AG04449 (cell line): Measurements from ENCODE around the gene STAG1.
"Not testable (repeated sequence)": the region's sequence is repeated elsewhere in the genome, so short reads cannot be mapped to it uniquely, and the experiment has no call there.

Experiments
- CTCF ChIA-PET: fragments of 350-600 bp; formaldehyde crosslinking; extraction: SDS; loops from one replicate; lab custom pipeline; 2021; ENCODE audit warnings: antibody characterized with exemption; lab: Yijun Ruan, JAX
- POLR2A ChIA-PET: fragments of 400-600, 350-600 bp; formaldehyde crosslinking; extraction: SDS; loops from one replicate; lab custom pipeline; 2020; ENCODE audit warnings: antibody characterized with exemption, inconsistent platforms; lab: Yijun Ruan, JAX
- DNase-seq: peaks from one replicate; pipeline ENCODE4 v3.0.0-alpha.2; 2010; ENCODE audit warnings: low read depth, low spot score
- H3K4me3 ChIP-seq: 2 replicates; pipeline ENCODE4 v1.5.1; 2011; ENCODE audit warnings: low read depth, mild to moderate bottlenecking, control low read depth, low read length
- TF ChIP-seq, protein P1 (sequence below): IDR thresholded peaks from one replicate; pipeline ENCODE4 v1.5.1; 2011; ENCODE audit warnings: mild to moderate bottlenecking, moderate library complexity, low read length, control low read depth, inconsistent platforms; ENCODE audit not compliant: insufficient read depth; ENCODE audit errors: missing control alignments

Gene STAG1

DNA sequence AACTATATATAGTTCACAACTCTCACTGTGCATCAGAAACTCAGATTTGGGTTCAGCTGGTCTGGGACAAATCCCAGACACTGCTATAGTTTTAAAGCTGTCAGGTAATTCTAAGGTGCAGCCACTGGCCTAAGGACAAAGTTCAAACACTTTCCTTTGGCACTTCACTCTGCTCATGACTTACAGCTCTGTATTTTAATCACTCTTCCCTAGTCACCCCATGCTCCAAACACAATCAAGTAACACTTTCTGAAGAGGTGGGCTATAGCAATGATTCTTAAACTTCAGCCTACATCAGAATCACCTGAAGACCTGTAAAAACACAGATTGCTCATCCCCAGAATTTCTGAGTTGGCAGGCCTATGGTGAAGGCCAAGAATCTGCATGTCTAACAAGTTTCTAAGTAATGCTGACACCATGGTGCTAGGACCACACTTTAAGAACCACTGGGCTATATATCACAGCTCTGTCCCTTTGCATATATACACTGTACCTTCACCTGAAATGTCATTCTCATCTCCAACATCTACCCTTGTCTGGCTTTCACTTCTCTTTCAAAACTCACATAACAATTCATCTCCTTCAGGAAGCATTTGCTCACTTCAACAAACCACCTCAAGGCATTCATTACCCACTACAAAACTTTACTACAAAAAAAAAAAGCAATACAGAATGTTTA, 21.4 kb downstream of the STAG1 start:
- ChIA-PET CTCF (interaction anchor here (1.0 to 2.2 kb wide), 4 partner anchors 11 to 339 kb away, joined by 3 to 7 read pairs (median 6); partner anchors contain the start of gene STAG1), POLR2A (no interaction called here)
- no peak for DNase-seq
- H3K4me3 ChIP-seq: no peak overlapping the region
- TF ChIP-seq, protein P1, sequence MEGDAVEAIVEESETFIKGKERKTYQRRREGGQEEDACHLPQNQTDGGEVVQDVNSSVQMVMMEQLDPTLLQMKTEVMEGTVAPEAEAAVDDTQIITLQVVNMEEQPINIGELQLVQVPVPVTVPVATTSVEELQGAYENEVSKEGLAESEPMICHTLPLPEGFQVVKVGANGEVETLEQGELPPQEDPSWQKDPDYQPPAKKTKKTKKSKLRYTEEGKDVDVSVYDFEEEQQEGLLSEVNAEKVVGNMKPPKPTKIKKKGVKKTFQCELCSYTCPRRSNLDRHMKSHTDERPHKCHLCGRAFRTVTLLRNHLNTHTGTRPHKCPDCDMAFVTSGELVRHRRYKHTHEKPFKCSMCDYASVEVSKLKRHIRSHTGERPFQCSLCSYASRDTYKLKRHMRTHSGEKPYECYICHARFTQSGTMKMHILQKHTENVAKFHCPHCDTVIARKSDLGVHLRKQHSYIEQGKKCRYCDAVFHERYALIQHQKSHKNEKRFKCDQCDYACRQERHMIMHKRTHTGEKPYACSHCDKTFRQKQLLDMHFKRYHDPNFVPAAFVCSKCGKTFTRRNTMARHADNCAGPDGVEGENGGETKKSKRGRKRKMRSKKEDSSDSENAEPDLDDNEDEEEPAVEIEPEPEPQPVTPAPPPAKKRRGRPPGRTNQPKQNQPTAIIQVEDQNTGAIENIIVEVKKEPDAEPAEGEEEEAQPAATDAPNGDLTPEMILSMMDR: no peak

DNA sequence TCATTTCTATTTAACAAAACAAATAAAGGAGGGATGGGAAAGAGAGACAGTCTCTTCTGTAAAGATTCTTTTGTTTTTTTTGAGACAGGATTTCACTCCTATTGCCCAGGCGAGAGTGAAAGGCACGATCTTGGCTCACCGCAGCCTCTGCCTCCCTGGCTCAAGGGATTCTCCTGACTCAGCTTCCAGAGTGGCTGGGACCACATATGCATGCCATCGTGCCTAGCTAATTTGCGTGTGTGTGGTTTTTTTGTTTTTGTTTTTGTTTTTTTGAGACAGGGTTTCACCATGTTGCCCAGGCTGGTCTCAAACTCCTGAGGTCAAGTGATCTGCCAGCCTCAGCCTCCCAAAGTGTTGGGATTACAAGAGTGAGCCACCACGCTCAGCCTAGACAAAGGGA, 23.3 kb downstream of the STAG1 start:
- CTCF ChIA-PET: interaction anchor here (0.7 to 2.2 kb wide), 5 partner anchors 9 to 337 kb away, joined by 3 to 7 read pairs (median 3); partner anchors contain the start of gene STAG1
- POLR2A ChIA-PET: no interaction called here
- peak; percentile 57 for DNase-seq
- peak overlapping the region; percentile 31 for H3K4me3 ChIP-seq
- TF ChIP-seq, protein P1: no peak

DNA sequence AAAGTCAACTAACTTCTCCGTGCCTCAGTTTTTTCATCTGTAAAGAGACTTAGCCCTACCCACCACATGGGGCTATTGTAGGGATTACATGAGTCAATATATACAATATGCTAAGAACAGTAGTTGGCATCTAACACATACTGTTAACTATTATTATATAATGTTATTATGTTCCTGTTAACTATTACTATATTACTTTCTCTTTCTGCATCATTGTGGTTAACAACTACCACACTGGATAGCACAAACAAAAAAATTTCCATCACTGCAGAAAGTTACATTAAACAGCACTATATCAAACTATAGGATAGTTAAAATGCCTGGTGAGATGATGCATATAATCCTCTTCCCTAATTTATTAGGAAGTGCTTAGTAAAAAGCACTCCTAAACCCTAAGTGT, 23.7 kb downstream of the STAG1 start:
- no peak for DNase-seq
- ChIA-PET CTCF (interaction anchor here (0.7 to 1.6 kb wide), 5 partner anchors 9 to 285 kb away, joined by 3 to 7 read pairs (median 3); partner anchors contain the start of gene STAG1), POLR2A (no interaction called here)
- TF ChIP-seq, protein P1: no peak
- H3K4me3 ChIP-seq: peak overlapping the region; percentile 31

DNA sequence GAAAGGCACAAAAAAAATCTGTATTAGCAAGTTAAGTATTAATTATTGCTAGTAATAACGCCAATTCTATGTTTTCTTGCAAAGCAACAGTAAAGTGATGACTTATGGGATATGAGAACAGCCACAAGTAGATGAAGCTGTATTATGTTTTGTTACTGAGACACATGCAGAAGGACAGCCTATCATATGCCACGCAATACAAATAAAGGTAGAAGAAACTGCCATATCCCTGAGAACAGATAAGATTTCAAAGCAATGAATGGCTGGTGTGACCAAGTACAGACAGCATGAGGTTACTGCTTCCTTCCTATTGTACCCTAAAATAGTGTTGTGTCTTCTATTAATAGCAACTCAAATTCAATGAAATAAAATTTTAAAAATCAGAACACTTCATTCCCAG, 26.7 kb downstream of the STAG1 start:
- ChIA-PET CTCF (no interaction called here), POLR2A (no interaction called here)
- TF ChIP-seq, protein P1: no peak

DNA sequence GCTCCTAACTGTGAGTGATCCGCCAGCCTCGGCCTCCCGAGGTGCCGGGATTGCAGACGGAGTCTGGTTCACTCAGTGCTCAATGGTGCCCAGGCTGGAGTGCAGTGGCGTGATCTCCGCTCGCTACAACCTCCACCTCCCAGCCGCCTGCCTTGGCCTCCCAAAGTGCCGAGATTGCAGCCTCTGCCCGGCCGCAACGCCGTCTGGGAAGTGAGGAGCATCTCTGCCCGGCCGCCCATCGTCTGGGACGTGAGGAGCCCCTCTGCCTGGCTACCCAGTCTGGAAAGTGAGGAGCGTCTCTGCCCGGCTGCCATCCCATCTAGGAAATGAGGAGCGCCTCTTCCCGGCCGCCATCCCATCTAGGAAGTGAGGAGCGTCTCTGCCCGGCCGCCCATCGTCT, 29.3 kb downstream of the STAG1 start:
- DNase-seq, POLR2A ChIA-PET, CTCF ChIA-PET, H3K4me3 ChIP-seq: not testable (repeated sequence)

More for the DNA sequence above, 26.7 kb downstream of the STAG1 start:
- no peak for DNase-seq
- no peak overlapping the region for H3K4me3 ChIP-seq

DNA sequence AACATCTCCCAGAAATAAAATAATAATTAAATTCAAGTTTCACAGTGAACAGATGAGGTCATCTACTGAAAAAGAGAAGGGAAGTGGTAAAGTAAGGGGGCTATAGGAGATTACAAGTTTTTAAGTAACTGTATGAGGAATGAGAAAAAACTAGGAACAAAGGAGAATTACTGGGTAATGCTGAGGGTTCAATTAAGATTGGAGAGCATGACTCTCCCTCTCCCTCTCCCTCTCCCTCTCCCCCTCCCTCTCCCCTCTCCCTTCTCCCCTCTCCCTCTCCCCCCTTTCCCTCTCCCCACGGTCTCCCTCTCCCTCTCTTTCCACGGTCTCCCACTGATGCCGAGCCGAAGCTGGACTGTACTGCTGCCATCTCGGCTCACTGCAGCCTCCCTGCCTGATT, 29.8 kb downstream of the STAG1 start:
- CTCF ChIA-PET, DNase-seq, H3K4me3 ChIP-seq, POLR2A ChIA-PET: not testable (repeated sequence)

DNA sequence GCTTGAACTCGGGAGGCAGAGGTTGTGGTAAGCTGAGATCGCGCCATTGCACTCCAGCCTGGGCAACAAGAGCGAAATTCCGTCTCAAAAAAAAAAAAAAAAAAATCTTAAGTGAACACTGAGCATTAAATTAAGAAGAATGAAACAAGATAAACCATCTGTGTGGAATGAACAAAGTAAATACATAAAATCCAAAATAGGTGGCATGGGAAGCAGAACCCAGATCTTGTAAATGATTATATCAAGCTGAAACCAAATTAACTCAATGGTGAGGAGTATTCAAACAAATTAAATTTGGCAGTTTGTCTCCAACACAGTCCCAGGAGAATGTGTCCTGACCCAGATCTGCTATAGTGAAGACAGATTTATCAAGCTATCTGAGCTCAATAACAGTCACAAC, 32.1 kb downstream of the STAG1 start:
- ChIA-PET CTCF (interaction anchor here (1.2 kb wide), 1 partner anchor 126 kb away, joined by 3 read pairs; no protein-coding TSS in a partner anchor), POLR2A (no interaction called here)
- DNase-seq: no peak
- no peak overlapping the region for H3K4me3 ChIP-seq
- TF ChIP-seq, protein P1: no peak
